Endothelial cell of umbilical vein (primary cell): ENCODE measurements around the gene SVEP1.

Source experiments
- CTCF ChIP-seq, 2 donors: IDR thresholded peaks; 1 replicate in 1 of 2; 2 replicates in 1 of 2; pipeline ENCODE4 v1.5.1; 2011; ENCODE audit warnings: low read length in 2 of 2, mild to moderate bottlenecking in 2 of 2, moderate library complexity in 2 of 2, control low read depth in 1 of 2, inconsistent platforms in 1 of 2, low read depth in 1 of 2; ENCODE audit not compliant: insufficient read depth in 1 of 2; ENCODE audit errors: extremely low read depth in 1 of 2
- EZH2 ChIP-seq: IDR thresholded peaks from 2 replicates; pipeline ENCODE4 v1.6.1; 2012; ENCODE audit warnings: borderline replicate concordance, low read depth, mild to moderate bottlenecking, moderate library complexity, low read length, inconsistent platforms; ENCODE audit not compliant: severe bottlenecking
- FOS ChIP-seq: IDR thresholded peaks from 2 replicates; pipeline ENCODE4 v1.6.1; 2011; ENCODE audit warnings: mild to moderate bottlenecking, low read length, moderate library complexity, borderline replicate concordance; ENCODE audit not compliant: insufficient read depth
- JUN ChIP-seq: IDR thresholded peaks from 2 replicates; pipeline ENCODE4 v1.6.1; 2011; ENCODE audit warnings: borderline replicate concordance, low read depth; ENCODE audit not compliant: insufficient read length, insufficient read depth
- MAX ChIP-seq: IDR thresholded peaks from 2 replicates; pipeline ENCODE4 v1.6.1; 2011; ENCODE audit not compliant: insufficient read depth, insufficient read length
- POLR2A ChIP-seq: IDR thresholded peaks from 2 replicates; pipeline ENCODE4 v1.6.1; 2012; ENCODE audit warnings: low read depth, mild to moderate bottlenecking, control low read depth, low read length
- POLR2AphosphoS5 ChIP-seq: IDR thresholded peaks from 2 replicates; pipeline ENCODE4 v1.6.1; 2012; ENCODE audit warnings: low read depth, mild to moderate bottlenecking, control low read depth, low read length, moderate library complexity; ENCODE audit not compliant: insufficient read depth

GRCh38 chr9:110346325-110346724 lies 233.2 kb downstream of the SVEP1 start:
- no peak for TF ChIP-seq MAX
- no peak for TF ChIP-seq POLR2AphosphoS5
- TF ChIP-seq CTCF (IDR thresholded peaks at IDR 0.05; ENCODE audit: extremely low read depth in 1 of 2, insufficient read depth in 1 of 2, low read depth in 1 of 2, low read length in 2 of 2) = no peak
- TF ChIP-seq EZH2 = no peak
- TF ChIP-seq FOS = no peak
- no peak for TF ChIP-seq POLR2A
- no peak for TF ChIP-seq JUN
